KOPT-K1 (cell line): Measurements from ENCODE around the gene NEURL1.

Source experiments
- H3K27ac ChIP-seq: fragments of 200-600 bp; sonication (generic); 2 replicates; pipeline ENCODE4 v1.5.1; 2016; ENCODE audit warnings: antibody characterized with exemption, mild to moderate bottlenecking, low read depth, low read length; ENCODE audit not compliant: poor library complexity, severe bottlenecking
- H3K36me3 ChIP-seq: fragments of 200-600 bp; sonication (generic); 2 replicates; pipeline ENCODE4 v1.5.1; 2017; ENCODE audit warnings: antibody characterized with exemption, mild to moderate bottlenecking, low read length, moderate library complexity; ENCODE audit not compliant: insufficient read depth
- H3K9me3 ChIP-seq: fragments of 200-600 bp; sonication (generic); 2 replicates; pipeline ENCODE4 v1.5.1; 2017; ENCODE audit warnings: antibody characterized with exemption, low read length, mild to moderate bottlenecking; ENCODE audit not compliant: insufficient read depth, poor library complexity, severe bottlenecking

Gene NEURL1

DNA sequence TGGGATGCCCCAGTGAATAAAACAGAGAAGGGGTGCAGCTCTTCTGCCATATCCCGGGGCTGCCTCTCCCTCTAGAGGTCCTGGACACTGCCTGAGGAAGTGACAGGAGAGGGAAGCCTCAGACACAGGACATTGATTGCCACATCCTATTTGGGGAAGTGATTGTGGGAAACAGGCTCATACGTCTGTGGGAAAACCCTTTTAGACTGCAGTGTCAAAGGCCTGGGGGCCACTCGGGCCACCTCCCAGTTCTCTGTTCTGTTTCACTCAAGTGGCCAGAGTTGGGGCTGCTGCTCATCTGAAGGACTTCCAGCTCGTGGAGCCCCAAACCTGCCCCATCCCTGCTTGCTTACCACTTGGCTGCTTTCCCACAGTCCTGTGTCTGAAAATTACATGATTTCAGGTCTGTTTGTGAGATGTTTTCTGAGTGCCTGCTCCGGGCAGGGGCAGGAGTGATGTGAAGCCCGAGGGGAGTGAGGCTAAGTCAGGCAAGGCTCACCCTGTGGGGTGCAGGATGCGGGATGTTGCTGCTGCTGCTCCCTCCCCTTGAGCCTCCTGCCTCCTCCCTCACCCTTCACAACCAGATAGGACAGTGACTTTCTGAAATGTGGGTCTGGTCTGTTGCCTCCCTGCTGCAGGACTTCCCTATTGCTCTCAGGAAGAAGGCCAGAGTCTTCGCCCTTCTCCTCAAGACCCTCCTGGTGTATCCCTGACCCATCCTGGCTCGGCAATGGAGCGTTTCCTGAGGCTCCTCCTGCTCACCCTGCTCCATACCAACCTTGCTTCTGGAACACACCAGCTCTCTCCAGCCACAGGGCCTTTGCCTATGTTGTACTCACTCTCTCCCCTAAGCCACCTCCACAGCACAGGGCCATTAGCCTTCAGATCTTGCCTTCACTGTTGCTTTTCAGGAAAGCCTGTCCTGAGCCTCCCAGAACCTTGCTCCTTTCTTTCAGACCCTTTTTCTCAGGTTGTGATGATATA is 58.4 kb downstream of the NEURL1 start:
- Histone ChIP-seq H3K9me3 (no peaks in the 10 kb centered on the region), H3K27ac (no peak overlapping the region), H3K36me3 (no peaks in the 10 kb centered on the region)

DNA sequence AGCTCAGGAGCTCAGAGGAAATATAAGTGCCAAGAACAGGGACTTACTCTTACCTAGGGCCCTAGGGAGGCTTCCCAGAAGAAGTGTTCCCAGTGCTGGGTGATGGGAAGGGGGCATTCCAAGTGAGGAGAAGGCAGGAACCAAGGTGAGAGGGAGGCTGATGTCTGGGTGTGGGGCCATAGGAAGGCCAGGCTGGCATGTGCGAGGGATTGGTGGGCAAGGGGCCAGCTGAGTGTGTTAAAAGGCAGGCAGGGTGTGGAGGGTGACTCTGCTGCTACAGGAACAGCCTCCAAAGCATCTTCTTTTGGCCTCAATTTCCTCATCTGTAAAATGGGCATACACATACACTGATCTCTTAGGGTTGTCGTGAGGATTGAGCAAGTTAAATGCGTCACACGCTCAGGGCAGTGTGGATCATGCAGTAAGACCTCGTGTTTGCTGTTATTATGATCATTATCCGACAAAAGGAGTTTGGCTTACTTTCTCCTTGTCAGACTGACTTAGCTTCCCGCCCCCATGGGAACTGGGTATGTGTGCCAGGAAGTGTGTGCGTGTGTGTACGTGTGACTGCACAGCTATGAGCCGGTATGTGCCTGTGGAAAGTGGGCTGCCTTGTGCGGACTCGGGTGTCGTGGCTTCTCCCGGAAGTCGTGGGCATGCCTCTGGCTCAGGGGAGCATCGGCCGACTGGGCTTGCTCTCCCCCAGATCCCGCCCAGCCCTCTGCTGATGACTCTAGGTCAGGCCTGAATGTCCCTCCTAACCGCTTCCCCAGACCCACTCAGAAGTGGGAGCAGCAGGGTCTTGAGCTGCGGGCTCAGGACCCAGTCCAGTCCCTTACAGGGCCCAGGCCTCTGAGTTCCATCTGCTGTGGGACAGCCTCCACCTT is 59.6 kb downstream of the NEURL1 start:
- H3K36me3 ChIP-seq, result no peaks in the 10 kb centered on the region
- no peak overlapping the region for H3K27ac ChIP-seq
- no peaks in the 10 kb centered on the region for H3K9me3 ChIP-seq

DNA sequence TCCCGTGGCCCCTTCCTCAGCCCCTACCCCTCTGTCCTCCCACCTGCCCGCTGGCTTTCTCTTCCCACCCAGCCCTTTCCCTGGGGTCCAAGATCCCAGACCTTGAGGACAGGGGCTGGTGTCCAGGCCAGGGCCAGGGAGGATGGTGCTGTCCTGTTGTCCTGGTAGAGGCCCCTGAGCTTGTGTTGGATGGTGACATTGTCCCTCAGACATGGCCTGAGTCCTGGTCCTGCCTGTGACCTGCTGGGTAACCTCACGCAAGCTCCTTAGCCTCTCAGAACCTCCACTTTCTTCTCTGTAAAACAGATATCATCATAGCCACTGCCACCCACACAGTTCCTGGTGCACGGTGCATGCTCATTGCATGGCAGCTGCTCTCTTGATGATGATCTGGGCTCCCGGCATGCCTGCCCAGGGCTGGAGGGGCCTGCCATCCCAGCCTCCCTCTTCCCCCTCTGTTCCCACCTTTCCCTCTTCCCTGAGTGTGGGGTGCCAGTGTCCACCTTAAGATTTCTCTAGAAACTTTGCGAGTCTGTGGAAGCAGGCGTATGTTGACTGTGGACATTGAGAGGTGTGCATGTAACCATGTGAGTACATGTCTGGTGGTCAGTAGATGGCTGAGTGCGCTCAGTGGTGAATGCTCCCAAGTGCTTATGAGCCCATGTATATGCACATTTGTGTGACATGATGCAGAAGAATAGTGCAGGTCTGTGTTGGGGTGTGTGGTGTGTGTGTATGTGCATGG is 60.4 kb downstream of the NEURL1 start:
- H3K36me3 ChIP-seq, result no peaks in the 10 kb centered on the region
- no peak overlapping the region for H3K27ac ChIP-seq
- no peaks in the 10 kb centered on the region for H3K9me3 ChIP-seq

DNA sequence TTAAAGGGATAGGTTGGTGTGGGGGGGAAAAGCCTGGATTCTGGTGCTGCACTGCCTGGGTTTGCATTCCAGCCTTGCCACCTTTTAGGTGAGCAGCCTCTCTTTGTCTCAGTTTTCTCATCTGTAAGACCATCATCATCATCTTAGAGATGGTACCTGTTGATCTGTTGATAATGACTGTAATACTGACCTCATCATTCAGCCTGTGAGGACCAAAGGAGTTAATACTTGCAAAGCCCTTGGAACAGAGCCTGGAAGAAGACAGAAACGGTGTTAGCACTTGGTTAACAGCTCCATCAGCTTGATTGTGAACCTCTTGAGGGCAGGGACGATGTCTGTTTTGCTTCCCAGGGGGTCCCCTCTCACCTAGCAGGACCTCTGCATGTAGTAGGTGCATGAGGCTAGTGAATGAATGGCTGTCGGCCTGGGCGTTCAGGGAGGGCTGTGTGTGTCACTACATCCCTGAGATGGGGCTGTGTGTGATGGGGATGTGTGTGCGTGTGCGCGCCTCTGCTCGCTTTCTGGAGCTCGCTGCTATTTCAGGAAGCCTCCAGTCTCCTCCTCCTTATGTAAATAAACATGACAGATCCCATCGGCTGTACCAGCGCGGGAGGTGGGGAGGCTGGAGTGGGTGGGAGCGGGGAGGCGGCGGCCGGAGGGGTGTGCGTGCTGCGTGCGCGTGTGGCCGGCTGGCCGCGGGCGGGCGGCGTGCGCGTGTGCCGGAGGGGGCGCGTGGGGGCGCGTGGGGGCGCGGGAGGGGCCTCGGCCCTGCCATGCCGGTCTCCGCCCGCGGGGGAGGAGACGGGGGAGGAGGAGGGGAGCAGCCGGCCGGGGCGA is 61.2 kb downstream of the NEURL1 start:
- H3K27ac ChIP-seq, result no peak overlapping the region
- H3K36me3 ChIP-seq, result no peaks in the 10 kb centered on the region
- H3K9me3 ChIP-seq, result no peaks in the 10 kb centered on the region

DNA sequence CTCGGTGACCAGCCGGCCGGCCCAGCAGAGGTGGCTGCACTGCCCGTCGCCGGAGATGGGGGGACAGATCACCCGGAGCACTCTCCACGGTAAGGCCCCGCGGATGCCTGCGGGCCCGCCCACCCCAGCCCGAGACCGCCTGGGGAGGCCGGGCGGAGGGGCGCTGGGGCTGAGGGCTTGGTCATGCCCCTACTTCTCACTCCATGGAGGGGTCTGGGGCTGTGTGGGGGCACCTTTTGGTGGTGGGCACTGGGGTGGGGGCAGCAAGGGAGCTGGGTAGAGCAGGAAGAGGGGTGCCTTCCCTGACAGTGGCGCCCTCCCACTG is 61.8 kb downstream of the NEURL1 start:
- H3K27ac ChIP-seq, result no peak overlapping the region

DNA sequence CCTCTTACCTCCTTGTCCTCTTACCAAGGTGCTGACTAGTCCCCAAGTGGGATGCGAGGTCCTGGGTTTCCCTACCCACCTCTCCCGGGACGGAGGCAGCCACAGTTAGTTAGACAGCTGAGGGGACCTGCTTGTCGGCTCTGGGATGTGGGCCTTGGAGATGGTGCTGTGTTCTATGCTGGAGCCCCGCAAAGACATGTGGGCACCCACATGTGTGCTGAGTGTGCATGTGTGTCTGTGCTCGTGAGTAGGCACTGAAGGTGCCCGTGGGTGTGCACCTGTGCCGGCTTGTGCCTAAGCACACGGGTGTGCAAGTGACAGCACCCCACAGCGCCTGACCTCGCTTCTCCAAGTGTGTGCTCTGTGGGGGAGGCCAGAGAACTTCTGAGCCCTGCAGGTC is 62.2 kb downstream of the NEURL1 start:
- no peak overlapping the region for H3K27ac ChIP-seq
- H3K9me3 ChIP-seq, result no peaks in the 10 kb centered on the region
- no peaks in the 10 kb centered on the region for H3K36me3 ChIP-seq

More for the DNA sequence above, 61.8 kb downstream of the NEURL1 start:
- Histone ChIP-seq H3K9me3 (no peaks in the 10 kb centered on the region), H3K36me3 (no peaks in the 10 kb centered on the region)

DNA sequence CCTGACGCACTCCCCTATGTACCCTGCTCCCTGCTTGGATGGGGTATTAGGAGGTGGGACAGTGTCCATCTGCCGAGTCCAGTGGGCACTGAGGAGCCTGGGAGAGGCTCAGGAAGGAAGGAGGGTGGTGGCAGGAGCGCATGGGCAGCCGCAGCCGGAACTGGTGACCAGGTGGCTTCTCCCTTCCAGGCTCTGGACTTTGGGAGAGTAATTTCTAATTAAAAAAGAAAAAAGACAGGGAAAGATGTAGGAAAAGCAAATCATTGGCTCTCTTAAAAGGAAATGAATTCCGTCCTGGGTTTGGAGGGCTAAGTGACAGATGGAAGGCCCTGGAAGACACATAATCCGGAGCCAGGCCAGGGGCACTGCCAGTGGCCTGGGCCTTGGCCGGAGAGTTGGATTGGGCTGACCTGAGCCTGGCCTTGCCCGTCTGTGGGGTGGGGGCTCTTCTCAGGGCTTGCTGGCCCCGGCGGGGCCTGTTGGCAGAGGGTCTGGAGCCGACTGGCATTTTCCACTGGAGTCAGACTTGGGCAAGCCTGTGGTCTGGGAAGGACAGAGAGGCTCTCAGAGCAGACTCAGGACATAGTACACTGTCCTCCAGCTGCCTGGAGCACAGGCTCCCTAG is 63.0 kb downstream of the NEURL1 start:
- Histone ChIP-seq H3K9me3 (no peaks in the 10 kb centered on the region), H3K36me3 (no peaks in the 10 kb centered on the region), H3K27ac (no peak overlapping the region)

DNA sequence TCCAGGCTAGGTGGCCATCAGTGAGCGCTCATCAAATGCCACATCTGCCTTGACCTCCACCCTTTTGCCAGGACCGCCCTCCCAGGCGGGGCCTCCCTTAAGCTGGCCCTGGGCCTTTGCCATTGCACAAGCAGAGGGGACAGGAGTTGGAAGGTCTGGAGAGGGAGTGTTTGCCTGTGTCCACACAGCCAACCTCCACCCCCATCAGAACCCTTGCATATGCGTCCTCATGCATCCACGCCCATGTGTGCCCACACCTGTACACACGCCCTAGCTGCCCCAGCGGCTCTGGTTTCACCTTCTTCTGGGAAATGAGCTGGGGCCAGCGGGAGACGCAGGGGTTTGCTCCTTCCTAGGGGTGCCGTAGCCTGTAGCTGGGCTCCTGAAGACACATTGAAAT is 64.0 kb downstream of the NEURL1 start:
- H3K9me3 ChIP-seq, result no peaks in the 10 kb centered on the region
- no peak overlapping the region for H3K27ac ChIP-seq
- no peaks in the 10 kb centered on the region for H3K36me3 ChIP-seq

DNA sequence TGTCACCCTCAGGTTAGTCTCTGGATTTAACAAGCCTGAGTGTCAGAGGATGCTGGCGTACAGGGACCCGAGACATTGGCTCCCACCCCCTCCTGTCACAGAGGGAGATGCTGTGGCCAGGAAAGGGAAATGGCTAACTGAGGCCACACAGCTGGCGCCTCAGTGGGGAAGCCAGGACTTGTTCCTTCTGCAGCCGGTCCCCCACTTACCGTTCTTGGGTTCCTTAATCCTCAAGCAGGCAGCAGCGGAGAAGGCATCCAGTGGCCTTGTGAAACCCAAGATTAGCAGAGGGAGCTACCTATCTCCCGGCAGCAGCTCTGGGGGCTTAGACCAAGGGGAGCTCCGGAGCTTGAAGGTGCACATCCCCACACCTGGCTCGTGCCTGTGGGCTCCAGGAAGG is 65.4 kb downstream of the NEURL1 start:
- no peaks in the 10 kb centered on the region for H3K36me3 ChIP-seq
- no peaks in the 10 kb centered on the region for H3K9me3 ChIP-seq
- no peak overlapping the region for H3K27ac ChIP-seq

DNA sequence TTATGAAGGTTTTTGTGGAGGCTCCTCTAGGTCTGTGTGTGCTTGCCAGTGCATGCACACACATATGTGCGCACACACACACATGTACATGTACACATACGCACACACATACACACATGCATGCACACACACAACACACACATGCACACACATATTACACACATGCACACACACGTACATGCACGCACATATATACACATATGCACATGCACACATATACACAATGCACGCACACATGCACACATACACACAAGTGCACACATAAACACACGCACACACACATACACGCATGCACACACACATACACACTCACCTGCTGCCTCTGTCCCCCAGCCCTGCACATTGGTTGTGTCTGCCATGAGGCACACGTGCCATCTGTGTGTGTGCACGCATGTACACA is 66.3 kb downstream of the NEURL1 start:
- Histone ChIP-seq H3K36me3 (no peaks in the 10 kb centered on the region), H3K27ac (no peak overlapping the region), H3K9me3 (no peaks in the 10 kb centered on the region)

DNA sequence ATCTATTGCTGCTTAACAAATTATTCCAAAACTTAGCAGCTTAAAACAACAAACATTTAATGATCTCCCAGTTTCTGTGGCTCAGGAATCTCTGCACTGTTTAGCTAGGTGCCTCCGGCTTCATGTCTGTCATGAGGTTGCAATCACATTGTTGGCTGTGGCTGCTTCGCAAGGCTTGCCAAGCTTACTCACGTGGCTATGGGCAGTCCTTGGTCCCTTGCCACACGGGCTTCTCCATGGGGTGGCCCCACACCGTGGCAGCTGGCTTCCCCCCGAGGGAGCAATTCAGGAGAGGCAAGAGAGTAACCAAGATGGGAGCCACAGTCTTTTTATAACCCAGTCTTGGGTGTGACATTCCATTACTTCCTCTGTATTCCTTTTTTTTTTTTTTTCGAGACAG is 67.4 kb downstream of the NEURL1 start:
- Histone ChIP-seq H3K9me3 (no peaks in the 10 kb centered on the region), H3K36me3 (no peaks in the 10 kb centered on the region), H3K27ac (no peak overlapping the region)

DNA sequence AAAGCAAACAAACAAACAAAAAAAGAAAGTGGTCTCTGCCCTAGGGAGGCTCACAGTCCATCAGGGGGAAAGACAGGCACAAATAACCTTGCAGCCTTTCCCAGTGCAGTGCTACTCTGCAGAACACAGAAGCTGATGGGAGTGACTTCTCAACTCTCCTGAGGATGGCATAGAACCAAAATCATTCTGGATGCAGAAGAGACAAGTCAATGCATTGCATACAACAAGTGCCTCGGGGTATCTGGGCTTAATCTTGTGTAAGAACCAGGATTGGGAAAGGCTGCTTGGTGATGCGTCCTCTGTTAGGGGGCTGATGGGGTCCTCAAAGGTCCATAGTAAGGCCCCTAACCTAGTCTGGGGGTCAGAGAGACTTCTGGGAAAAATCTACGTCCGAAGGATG is 68.9 kb downstream of the NEURL1 start:
- no peaks in the 10 kb centered on the region for H3K36me3 ChIP-seq
- no peaks in the 10 kb centered on the region for H3K9me3 ChIP-seq
- no peak overlapping the region for H3K27ac ChIP-seq

DNA sequence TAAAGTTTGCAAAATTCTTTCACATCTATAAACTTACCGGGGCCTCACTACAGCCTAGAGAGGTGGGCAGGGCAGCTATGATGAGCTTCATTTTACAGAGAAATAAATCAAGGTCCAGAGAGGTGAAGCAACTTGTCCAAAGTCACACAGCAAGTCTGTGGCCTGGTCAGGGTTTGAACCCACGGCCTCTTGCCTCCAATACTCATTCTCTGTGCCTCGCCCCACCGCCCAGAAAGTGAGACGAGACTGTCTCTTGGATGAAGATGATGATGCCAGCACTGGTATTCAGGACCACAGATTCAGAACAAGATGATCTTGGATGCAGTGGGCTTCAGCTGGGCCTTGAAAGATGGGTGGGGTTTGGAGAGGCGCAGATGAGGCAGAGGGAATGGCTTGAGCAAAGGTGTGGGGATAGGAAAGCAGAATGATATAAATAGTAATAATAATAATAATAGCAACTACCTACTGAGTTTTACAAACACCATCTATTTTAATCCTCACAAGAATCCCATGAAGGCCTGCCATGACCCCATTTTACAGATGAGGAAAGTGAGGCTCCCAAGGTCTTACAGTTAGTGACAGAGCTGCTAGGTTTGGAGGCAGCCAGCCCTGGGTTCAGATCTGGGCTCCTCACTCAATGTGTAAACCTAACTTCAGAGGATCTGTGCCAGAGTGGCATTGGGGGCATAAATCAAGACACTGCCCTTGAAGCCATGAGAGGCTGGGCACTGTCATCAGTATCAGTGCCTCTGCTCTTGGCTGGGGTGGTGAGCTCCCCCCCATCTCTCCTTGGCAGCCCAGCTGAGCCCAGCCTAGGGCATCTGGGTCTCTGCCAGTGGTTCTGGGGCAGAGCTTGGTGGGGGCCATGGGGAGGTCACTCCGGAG is 70.0 kb downstream of the NEURL1 start:
- Histone ChIP-seq H3K36me3 (no peaks in the 10 kb centered on the region), H3K9me3 (no peaks in the 10 kb centered on the region), H3K27ac (no peak overlapping the region)
